Lower leg skin (tissue), 3 donors: ENCODE measurements around the gene SEMA4A.

ENCODE experiments used
- POLR2A ChIP-seq, 2 donors: fragments of 450-650 bp; IDR thresholded peaks; one replicate each; pipeline ENCODE4 v1.6.1; 2016 to 2017; ENCODE audit warnings: antibody characterized with exemption in 2 of 2, mild to moderate bottlenecking in 1 of 2, moderate library complexity in 1 of 2
- TF ChIP-seq, protein P1 (sequence below), 3 donors: fragments of 450-650 bp; IDR thresholded peaks; one replicate each; pipeline ENCODE4 v1.5.1; 2016; ENCODE audit warnings: antibody characterized with exemption in 3 of 3, mild to moderate bottlenecking in 3 of 3, moderate library complexity in 2 of 3

DNA sequence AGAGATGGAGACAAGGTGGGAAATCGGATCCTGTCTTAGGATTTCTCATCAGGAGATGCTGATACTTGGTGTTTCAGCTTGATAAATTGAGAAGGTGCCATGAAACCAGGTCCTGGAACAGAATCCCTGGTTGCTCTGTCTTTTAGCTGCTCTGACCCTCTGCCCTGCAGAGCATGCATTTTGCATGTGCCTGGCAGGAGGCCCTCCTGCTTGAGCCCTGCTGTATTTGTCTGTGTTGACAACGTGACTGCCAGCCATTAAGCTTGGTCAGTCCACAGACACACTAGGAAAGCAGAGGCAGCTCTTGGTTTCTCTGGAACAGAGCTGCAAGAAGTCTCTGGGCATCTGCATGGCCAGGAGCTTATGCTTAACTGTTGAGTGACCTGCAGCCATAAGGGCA lies 43.1 kb downstream of the SEMA4A start:
- TF ChIP-seq, protein P1, sequence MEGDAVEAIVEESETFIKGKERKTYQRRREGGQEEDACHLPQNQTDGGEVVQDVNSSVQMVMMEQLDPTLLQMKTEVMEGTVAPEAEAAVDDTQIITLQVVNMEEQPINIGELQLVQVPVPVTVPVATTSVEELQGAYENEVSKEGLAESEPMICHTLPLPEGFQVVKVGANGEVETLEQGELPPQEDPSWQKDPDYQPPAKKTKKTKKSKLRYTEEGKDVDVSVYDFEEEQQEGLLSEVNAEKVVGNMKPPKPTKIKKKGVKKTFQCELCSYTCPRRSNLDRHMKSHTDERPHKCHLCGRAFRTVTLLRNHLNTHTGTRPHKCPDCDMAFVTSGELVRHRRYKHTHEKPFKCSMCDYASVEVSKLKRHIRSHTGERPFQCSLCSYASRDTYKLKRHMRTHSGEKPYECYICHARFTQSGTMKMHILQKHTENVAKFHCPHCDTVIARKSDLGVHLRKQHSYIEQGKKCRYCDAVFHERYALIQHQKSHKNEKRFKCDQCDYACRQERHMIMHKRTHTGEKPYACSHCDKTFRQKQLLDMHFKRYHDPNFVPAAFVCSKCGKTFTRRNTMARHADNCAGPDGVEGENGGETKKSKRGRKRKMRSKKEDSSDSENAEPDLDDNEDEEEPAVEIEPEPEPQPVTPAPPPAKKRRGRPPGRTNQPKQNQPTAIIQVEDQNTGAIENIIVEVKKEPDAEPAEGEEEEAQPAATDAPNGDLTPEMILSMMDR (IDR thresholded peaks at IDR 0.05) = no peak
- TF ChIP-seq POLR2A (IDR thresholded peaks at IDR 0.05) = no peak
